H9 (cell line): Measurements from ENCODE around the gene ITPR2. TPM values are rescaled to one million over a fixed set of nuclear protein-coding genes. Genes with fewer than 3 reads are reported as not detected.
"Not testable (repeated sequence)": the region's sequence is repeated elsewhere in the genome, so short reads cannot be mapped to it uniquely, and the experiment has no call there.

Experiments used
- DNase-seq: peaks from one replicate; pipeline ENCODE4 v3.0.0-alpha.2; 2017
- H2AFZ ChIP-seq: one replicate; pipeline ENCODE4 v1.6.1; 2013; ENCODE audit warnings: mild to moderate bottlenecking, low read length, control low read depth, moderate library complexity
- H2AK5ac ChIP-seq: 2 replicates; pipeline ENCODE4 v1.6.1; 2013; ENCODE audit warnings: low read length, control low read depth, mixed read lengths; ENCODE audit not compliant: insufficient read length
- H2BK120ac ChIP-seq: one replicate; pipeline ENCODE4 v1.6.1; 2013; ENCODE audit warnings: low read depth, mild to moderate bottlenecking, low read length, control low read depth, inconsistent platforms; ENCODE audit not compliant: poor library complexity, severe bottlenecking
- H2BK12ac ChIP-seq: 2 replicates; pipeline ENCODE4 v1.6.1; 2013; ENCODE audit warnings: low read length, control low read depth, mixed read lengths, low read depth; ENCODE audit not compliant: insufficient read length
- H2BK15ac ChIP-seq: 2 replicates; pipeline ENCODE4 v1.6.1; 2013; ENCODE audit warnings: low read depth, low read length, control low read depth
- H2BK20ac ChIP-seq: one replicate; pipeline ENCODE4 v1.6.1; 2013; ENCODE audit warnings: low read depth, mild to moderate bottlenecking, low read length, control low read depth, inconsistent platforms; ENCODE audit not compliant: poor library complexity, severe bottlenecking
- H2BK5ac ChIP-seq: 2 replicates; pipeline ENCODE4 v1.6.1; 2013; ENCODE audit warnings: low read length, control low read depth, mixed read lengths; ENCODE audit not compliant: insufficient read length
- H3K14ac ChIP-seq: 2 replicates; pipeline ENCODE4 v1.6.1; 2013; ENCODE audit warnings: low read length, control low read depth; ENCODE audit not compliant: insufficient read depth
- H3K18ac ChIP-seq: 2 replicates; pipeline ENCODE4 v1.6.1; 2013; ENCODE audit warnings: low read depth, mild to moderate bottlenecking, mixed read lengths, low read length, control low read depth; ENCODE audit not compliant: insufficient read length
- H3K23ac ChIP-seq: 2 replicates; pipeline ENCODE4 v1.6.1; 2013; ENCODE audit warnings: low read length, control low read depth, mixed read lengths, low read depth; ENCODE audit not compliant: insufficient read length
- H3K23me2 ChIP-seq: 2 replicates; pipeline ENCODE4 v1.6.1; 2013; ENCODE audit warnings: low read depth, mild to moderate bottlenecking, mixed read lengths, low read length, control low read depth; ENCODE audit not compliant: insufficient read length, poor library complexity, severe bottlenecking
- H3K27ac ChIP-seq: 2 replicates; pipeline ENCODE4 v1.5.1; 2013; ENCODE audit warnings: low read length, control low read depth, mixed read lengths, low read depth; ENCODE audit not compliant: insufficient read length
- H3K27me3 ChIP-seq: 2 replicates; pipeline ENCODE4 v1.6.1; 2013; ENCODE audit warnings: low read length, control low read depth, inconsistent platforms; ENCODE audit not compliant: insufficient read depth
- H3K4ac ChIP-seq: 2 replicates; pipeline ENCODE4 v1.6.1; 2013; ENCODE audit warnings: low read depth, mild to moderate bottlenecking, control low read depth, inconsistent platforms, low read length, moderate library complexity
- H3K4me1 ChIP-seq: 2 replicates; pipeline ENCODE4 v1.6.1; 2013; ENCODE audit warnings: low read length, control low read depth, inconsistent platforms; ENCODE audit not compliant: insufficient read depth
- H3K4me2 ChIP-seq: 2 replicates; pipeline ENCODE4 v1.6.1; 2013; ENCODE audit warnings: low read length, control low read depth, mixed read lengths; ENCODE audit not compliant: insufficient read length, insufficient read depth
- H3K56ac ChIP-seq: 2 replicates; pipeline ENCODE4 v1.6.1; 2013; ENCODE audit warnings: low read depth, mild to moderate bottlenecking, mixed read lengths, low read length, control low read depth; ENCODE audit not compliant: insufficient read length
- H3K79me1 ChIP-seq: 2 replicates; pipeline ENCODE4 v1.6.1; 2013; ENCODE audit warnings: low read depth, mild to moderate bottlenecking, moderate library complexity, low read length, control low read depth, inconsistent platforms; ENCODE audit not compliant: insufficient read depth, poor library complexity, severe bottlenecking
- H3K79me2 ChIP-seq: 2 replicates; pipeline ENCODE4 v1.6.1; 2013; ENCODE audit warnings: low read length, control low read depth, inconsistent platforms; ENCODE audit not compliant: insufficient read depth
- H3K9ac ChIP-seq: 2 replicates; pipeline ENCODE4 v1.6.1; 2013; ENCODE audit warnings: low read length, control low read depth, mixed read lengths; ENCODE audit not compliant: insufficient read length; ENCODE audit errors: extremely low read depth
- H3K9me3 ChIP-seq: one replicate; pipeline ENCODE4 v1.6.1; 2013; ENCODE audit warnings: low read depth, low read length, inconsistent platforms; ENCODE audit not compliant: control insufficient read depth
- H3T11ph ChIP-seq: one replicate; pipeline ENCODE4 v1.6.1; 2013; ENCODE audit warnings: mild to moderate bottlenecking, low read length, control low read depth, inconsistent platforms
- H4K20me1 ChIP-seq: one replicate; pipeline ENCODE4 v1.6.1; 2013; ENCODE audit not compliant: control insufficient read depth, insufficient read length, insufficient read depth
- H4K5ac ChIP-seq: 2 replicates; pipeline ENCODE4 v1.6.1; 2013; ENCODE audit warnings: low read depth, mild to moderate bottlenecking, mixed read lengths, low read length, control low read depth; ENCODE audit not compliant: insufficient read length
- H4K8ac ChIP-seq: replicated peaks from 2 replicates; pipeline ENCODE4 v1.6.1; 2013; ENCODE audit warnings: low read length, control low read depth, mixed read lengths, low read depth; ENCODE audit not compliant: insufficient read length
- H4K91ac ChIP-seq: 2 replicates; pipeline ENCODE4 v1.6.1; 2013; ENCODE audit warnings: low read depth, mild to moderate bottlenecking, moderate library complexity, mixed read lengths, low read length, control low read depth; ENCODE audit not compliant: insufficient read length
- H3K27ac Mint-ChIP-seq, 3 experiments: 2 replicates in 2 of 3; 3 replicates in 1 of 3; pipeline ENCODE4 v1.8.0; 2020 to 2021; ENCODE audit warnings: mixed read lengths in 3 of 3, mild to moderate bottlenecking in 1 of 3, moderate library complexity in 1 of 3
- H3K27me3 Mint-ChIP-seq: 2 replicates; pipeline ENCODE4 v1.8.0; 2021; ENCODE audit warnings: low read depth, mild to moderate bottlenecking, moderate library complexity, mixed read lengths
- H3K36me3 Mint-ChIP-seq, 3 experiments: 2 replicates in 2 of 3; 3 replicates in 1 of 3; pipeline ENCODE4 v1.8.0; 2020 to 2021; ENCODE audit warnings: low read depth in 3 of 3, mixed read lengths in 3 of 3; ENCODE audit not compliant: insufficient read depth in 1 of 3
- H3K4me1 Mint-ChIP-seq, 2 experiments: 2 replicates each; pipeline ENCODE4 v1.8.0; 2020; ENCODE audit warnings: mixed read lengths in 2 of 2
- H3K4me3 Mint-ChIP-seq, 2 experiments: 2 replicates in 1 of 2; 3 replicates in 1 of 2; pipeline ENCODE4 v1.8.0; 2020 to 2021; ENCODE audit warnings: mild to moderate bottlenecking in 2 of 2, mixed read lengths in 2 of 2, moderate library complexity in 1 of 2
- H3K9me3 Mint-ChIP-seq, 2 experiments: 2 replicates in 1 of 2; 3 replicates in 1 of 2; pipeline ENCODE4 v1.8.0; 2020; ENCODE audit warnings: mild to moderate bottlenecking in 2 of 2, mixed read lengths in 2 of 2, moderate library complexity in 1 of 2
- total RNA-seq: library from RNA; stranded (reverse); gene quantifications from 2 replicates; pipeline ENCODE4 v1.2.1, GENCODE V29; 2021
- TF ChIP-seq, protein P1 (sequence below): fragments of 200-600 bp; sonication (generic); conservative IDR thresholded peaks from 3 replicates; pipeline ENCODE4 v1.8.0; 2021; ENCODE audit warnings: antibody characterized with exemption, mild to moderate bottlenecking

Gene ITPR2
- total RNA-seq, 1 experiment from 2014 or later = 14.8 TPM

DNA sequence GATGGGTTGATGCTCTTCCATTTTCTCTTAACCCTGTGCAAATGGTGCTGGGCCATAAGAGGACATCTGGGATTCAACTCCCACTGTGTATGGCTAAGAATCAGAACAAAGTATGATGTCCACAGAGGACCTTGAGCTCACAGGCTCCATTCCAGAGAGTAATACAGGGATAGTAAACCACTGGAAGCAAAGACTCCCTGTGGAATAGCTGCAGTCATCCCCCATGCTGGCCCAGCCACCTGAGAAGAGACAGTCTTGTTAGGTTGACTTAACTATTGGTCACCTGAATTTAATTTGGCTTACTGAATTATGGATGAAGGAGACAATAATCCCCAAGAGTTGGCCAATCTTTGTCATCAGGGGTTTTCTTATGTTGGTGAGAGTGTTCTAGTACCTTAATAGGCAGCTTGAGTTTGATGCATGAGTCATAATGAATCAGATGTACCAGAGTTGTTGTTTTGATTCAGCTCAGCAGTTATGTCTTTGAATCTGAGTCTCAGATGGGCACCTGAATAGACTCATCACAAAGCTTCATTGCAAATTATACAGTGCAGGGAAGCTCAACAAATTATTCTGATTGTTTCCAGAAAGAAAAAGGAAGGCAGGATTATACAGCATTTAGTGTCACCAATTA lies 514.9 kb downstream of the ITPR2 start:
- DNase-seq = no peak
- no peak overlapping the region for H3T11ph ChIP-seq
- H3K4ac ChIP-seq = no peak overlapping the region
- H4K20me1 ChIP-seq = no peaks in the 10 kb centered on the region
- H4K5ac ChIP-seq = no peak overlapping the region
- no peak overlapping the region for H2BK20ac ChIP-seq
- no peak overlapping the region for H3K14ac ChIP-seq
- TF ChIP-seq, protein P1, sequence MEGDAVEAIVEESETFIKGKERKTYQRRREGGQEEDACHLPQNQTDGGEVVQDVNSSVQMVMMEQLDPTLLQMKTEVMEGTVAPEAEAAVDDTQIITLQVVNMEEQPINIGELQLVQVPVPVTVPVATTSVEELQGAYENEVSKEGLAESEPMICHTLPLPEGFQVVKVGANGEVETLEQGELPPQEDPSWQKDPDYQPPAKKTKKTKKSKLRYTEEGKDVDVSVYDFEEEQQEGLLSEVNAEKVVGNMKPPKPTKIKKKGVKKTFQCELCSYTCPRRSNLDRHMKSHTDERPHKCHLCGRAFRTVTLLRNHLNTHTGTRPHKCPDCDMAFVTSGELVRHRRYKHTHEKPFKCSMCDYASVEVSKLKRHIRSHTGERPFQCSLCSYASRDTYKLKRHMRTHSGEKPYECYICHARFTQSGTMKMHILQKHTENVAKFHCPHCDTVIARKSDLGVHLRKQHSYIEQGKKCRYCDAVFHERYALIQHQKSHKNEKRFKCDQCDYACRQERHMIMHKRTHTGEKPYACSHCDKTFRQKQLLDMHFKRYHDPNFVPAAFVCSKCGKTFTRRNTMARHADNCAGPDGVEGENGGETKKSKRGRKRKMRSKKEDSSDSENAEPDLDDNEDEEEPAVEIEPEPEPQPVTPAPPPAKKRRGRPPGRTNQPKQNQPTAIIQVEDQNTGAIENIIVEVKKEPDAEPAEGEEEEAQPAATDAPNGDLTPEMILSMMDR = no peak
- no peak overlapping the region for H3K27ac ChIP-seq
- H3K36me3 Mint-ChIP-seq = peaks cover 3 to 6% (median 6%) of the 10 kb centered on the region in 3 experiments; a peak in 5 of 7 replicates
- no peak overlapping the region for H3K9ac ChIP-seq
- H3K23me2 ChIP-seq = no peaks in the 10 kb centered on the region
- H3K23ac ChIP-seq = no peak overlapping the region
- H3K9me3 Mint-ChIP-seq = peaks cover 15 to 17% of the 10 kb centered on the region in 2 experiments
- H2AK5ac ChIP-seq = no peak overlapping the region
- H3K56ac ChIP-seq = no peak overlapping the region
- H3K79me1 ChIP-seq = no peaks in the 10 kb centered on the region
- H3K4me3 Mint-ChIP-seq = no peak overlapping the region
- H2BK5ac ChIP-seq = no peak overlapping the region
- no peak overlapping the region for H3K4me2 ChIP-seq
- no peaks in the 10 kb centered on the region for H3K79me2 ChIP-seq
- no peak overlapping the region for H4K91ac ChIP-seq
- no peak overlapping the region for H4K8ac ChIP-seq
- no peak overlapping the region for H2BK12ac ChIP-seq
- H3K4me1 Mint-ChIP-seq = no peaks in the 10 kb centered on the region
- no peaks in the 10 kb centered on the region for H3K4me1 ChIP-seq
- H2AFZ ChIP-seq = no peak overlapping the region
- H3K27me3 ChIP-seq = no peaks in the 10 kb centered on the region
- H2BK120ac ChIP-seq = no peak overlapping the region
- no peaks in the 10 kb centered on the region for H3K9me3 ChIP-seq
- H3K27me3 Mint-ChIP-seq = peaks cover 5% of the 10 kb centered on the region; the same call in 1 of the 2 replicates
- H3K27ac Mint-ChIP-seq = no peak overlapping the region; a peak in 1 of 7 replicates
- no peak overlapping the region for H2BK15ac ChIP-seq
- no peak overlapping the region for H3K18ac ChIP-seq

DNA sequence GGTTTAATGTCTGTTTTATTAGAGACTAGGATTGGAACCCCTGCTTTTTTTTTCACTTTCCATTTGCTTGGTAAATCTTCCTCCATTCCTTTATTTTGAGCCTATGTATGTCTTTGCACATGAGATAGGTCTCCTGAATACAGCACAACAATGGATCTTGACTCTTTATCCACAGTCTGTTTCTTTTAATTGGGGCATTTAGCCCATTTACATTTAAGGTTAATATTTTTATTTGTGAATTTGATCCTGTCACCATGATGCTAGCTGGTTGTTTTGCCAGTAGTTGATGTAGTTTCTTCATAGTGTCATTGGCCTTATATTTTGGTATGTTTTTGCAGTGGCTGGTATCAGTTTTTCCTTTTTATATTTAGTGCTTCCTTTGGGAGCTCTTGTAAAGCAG lies 518.9 kb downstream of the ITPR2 start:
- not testable (repeated sequence) for H3K23ac ChIP-seq, H3K27ac ChIP-seq, H2BK12ac ChIP-seq, H3K4me3 Mint-ChIP-seq, H3T11ph ChIP-seq, H3K79me1 ChIP-seq, H3K9ac ChIP-seq, H3K4me1 Mint-ChIP-seq, H4K8ac ChIP-seq, H3K4ac ChIP-seq, H2AFZ ChIP-seq, H3K56ac ChIP-seq, H3K27me3 Mint-ChIP-seq, H2BK5ac ChIP-seq, H3K4me2 ChIP-seq, H3K4me1 ChIP-seq, H2BK15ac ChIP-seq, DNase-seq, H2AK5ac ChIP-seq, H3K27me3 ChIP-seq, H3K36me3 Mint-ChIP-seq, H2BK20ac ChIP-seq, H4K91ac ChIP-seq, H4K5ac ChIP-seq, H3K18ac ChIP-seq, H3K27ac Mint-ChIP-seq, H2BK120ac ChIP-seq, H3K23me2 ChIP-seq, H3K9me3 ChIP-seq, H4K20me1 ChIP-seq, H3K14ac ChIP-seq, H3K79me2 ChIP-seq
- peaks cover 26 to 35% of the 10 kb centered on the region in 2 experiments for H3K9me3 Mint-ChIP-seq
